HG03565 (cell line): ENCODE measurements around the gene UBE2G2.

ENCODE experiments used
- ATAC-seq: cut with Tn5 transposase; IDR thresholded peaks from one replicate; pipeline ENCODE4 v1.9.1; 2021; ENCODE audit warnings: mild to moderate bottlenecking, moderate library complexity; ENCODE audit not compliant: unreplicated experiment

Gene UBE2G2

GRCh38 chr21:44792702-44793591, 8.7 kb downstream of the UBE2G2 start:
- no peak for ATAC-seq

GRCh38 chr21:44791993-44792392, 9.6 kb downstream of the UBE2G2 start:
- no peak for ATAC-seq

- no peak for ATAC-seq
Measured at GRCh38 chr21:44791246-44791645, 10.4 kb downstream of the UBE2G2 start.

GRCh38 chr21:44790368-44790767, 11.3 kb downstream of the UBE2G2 start:
- ATAC-seq, result no peak

GRCh38 chr21:44789880-44790279, 11.7 kb downstream of the UBE2G2 start:
- no peak for ATAC-seq

- no peak for ATAC-seq
Measured at GRCh38 chr21:44785620-44786335, 15.8 kb downstream of the UBE2G2 start.

- ATAC-seq, result no peak
Measured at GRCh38 chr21:44784810-44785209, 16.8 kb downstream of the UBE2G2 start.

- ATAC-seq, result no peak
Measured at GRCh38 chr21:44783020-44783696, 18.5 kb downstream of the UBE2G2 start.

- no peak for ATAC-seq
Measured at GRCh38 chr21:44780767-44781459, 20.7 kb downstream of the UBE2G2 start.

- ATAC-seq, result no peak
Measured at GRCh38 chr21:44780137-44780502, 21.5 kb downstream of the UBE2G2 start.

- ATAC-seq, result no peak
Measured at GRCh38 chr21:44779417-44780136, 22.0 kb downstream of the UBE2G2 start.

- ATAC-seq, result no peak
Measured at GRCh38 chr21:44778983-44779382, 22.6 kb downstream of the UBE2G2 start.

- ATAC-seq, result no peak
Measured at GRCh38 chr21:44778499-44778911, 23.1 kb downstream of the UBE2G2 start.

- ATAC-seq, result no peak
Measured at GRCh38 chr21:44778094-44778493, 23.5 kb downstream of the UBE2G2 start.

GRCh38 chr21:44774972-44775371, 26.6 kb downstream of the UBE2G2 start:
- no peak for ATAC-seq

GRCh38 chr21:44773291-44773932, 28.2 kb downstream of the UBE2G2 start:
- no peak for ATAC-seq

GRCh38 chr21:44771896-44772525, 29.6 kb downstream of the UBE2G2 start:
- no peak for ATAC-seq

GRCh38 chr21:44767834-44768831, 33.5 kb downstream of the UBE2G2 start:
- ATAC-seq, result no peak
